Activated CD4-positive, alpha-beta T cell treated with anti-CD3 and anti-CD28 coated beads, Interleukin-2, Interleukin-4, amounts not matched to agents 100 ng/mL and 50 ng/mL, durations not matched to agents 16 hours and 8 hours (primary cell): ENCODE measurements around the gene H1-8.

Experiments used
- DNase-seq: peaks from one replicate; pipeline ENCODE4 v3.0.0-alpha.2; 2020; ENCODE audit warnings: low spot score

Gene H1-8

DNA sequence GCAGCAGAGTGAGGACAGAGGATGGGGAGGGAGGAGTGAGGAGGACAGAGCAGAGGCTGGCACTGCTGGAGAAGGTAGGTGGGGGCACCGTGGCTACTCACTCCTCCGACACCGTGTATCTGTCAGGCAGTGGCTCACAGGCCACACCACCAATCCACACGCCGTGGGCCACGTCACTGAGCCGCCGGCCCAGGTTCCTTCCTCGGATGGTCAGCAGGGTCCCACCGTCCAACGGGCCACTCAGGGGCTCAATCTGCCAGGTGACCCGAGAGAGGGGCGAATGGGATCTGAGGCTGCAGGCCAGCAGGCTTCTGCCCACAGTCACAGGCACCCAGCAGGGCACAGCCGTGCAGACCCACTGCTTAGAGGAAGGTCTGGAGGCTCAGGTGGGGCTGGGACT, 30.5 kb downstream of the H1-8 start:
- DNase-seq: no peak

DNA sequence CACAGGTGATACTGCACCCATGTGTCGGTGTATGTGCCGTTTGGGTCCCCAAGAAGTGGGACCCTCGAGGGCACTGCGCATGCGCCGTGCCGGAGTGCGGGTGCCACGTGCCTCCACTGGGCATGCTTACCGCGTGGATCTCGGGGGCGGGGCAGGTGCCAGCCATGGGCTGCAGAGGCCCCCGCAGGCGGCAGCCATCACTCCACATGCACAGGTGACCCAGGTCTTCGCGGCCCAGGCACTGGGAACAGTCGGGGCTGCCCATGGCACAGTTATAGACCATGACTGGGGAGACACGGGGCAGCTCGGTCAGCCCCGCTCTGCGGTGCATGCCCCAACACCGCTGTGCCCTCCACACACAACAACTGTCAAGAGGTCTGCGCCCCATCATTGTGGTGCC, 31.2 kb downstream of the H1-8 start:
- no peak for DNase-seq

DNA sequence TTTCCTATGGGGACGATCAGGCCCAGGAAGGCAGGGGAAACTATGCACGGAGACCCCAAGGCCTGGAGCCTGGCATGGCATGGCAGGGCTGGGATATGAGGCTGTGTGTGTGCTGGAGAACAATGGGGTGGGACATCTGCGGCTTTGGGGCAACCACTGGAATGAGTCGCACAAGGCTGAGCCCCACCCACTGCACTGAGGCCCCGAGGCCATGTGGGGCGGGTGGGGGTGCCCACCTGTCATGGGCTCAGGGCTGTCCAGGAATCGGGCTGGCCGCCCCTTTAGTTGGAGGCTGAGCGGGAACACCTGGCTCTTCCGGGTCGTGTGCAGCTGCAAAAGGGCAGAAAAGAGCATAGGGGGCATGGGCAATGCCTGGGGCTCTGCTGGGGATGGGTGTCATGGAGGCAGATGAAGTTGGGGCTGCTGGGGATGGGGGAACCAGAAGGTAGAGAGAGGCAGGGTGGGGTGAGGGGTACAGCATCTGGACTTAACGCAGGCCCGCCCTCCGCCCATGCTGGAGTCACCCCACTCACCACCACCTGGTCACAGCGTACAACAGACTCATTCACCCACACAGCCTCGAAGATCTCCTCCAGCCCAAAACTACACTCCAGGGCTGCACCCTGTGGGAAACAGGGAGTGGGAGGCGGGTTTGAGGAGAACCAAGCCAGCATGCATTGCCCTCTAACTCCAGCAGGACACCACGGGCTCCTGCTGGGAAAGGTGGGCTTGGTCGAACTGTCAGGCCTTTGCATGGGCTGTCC, 32.4 kb downstream of the H1-8 start:
- no peak for DNase-seq

DNA sequence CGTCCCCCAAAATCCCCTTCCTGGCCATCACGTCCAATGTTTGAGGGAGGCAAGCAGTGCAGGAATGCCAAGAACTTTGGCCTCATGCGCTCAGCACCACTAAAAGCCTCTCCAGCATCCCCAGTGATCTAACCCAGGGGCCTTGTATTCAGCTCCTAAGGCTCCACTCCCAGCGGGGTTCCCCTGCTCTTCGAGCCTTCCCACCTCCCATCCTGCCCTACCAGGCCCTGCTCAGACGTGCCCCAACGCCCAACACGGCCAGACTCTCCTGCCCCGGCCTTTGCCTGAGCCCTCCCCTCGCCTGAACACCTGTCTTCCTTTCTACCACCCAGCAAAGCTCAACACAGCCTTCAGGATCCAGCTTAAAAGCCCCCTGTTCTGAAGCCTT, 33.0 kb downstream of the H1-8 start:
- no peak for DNase-seq

DNA sequence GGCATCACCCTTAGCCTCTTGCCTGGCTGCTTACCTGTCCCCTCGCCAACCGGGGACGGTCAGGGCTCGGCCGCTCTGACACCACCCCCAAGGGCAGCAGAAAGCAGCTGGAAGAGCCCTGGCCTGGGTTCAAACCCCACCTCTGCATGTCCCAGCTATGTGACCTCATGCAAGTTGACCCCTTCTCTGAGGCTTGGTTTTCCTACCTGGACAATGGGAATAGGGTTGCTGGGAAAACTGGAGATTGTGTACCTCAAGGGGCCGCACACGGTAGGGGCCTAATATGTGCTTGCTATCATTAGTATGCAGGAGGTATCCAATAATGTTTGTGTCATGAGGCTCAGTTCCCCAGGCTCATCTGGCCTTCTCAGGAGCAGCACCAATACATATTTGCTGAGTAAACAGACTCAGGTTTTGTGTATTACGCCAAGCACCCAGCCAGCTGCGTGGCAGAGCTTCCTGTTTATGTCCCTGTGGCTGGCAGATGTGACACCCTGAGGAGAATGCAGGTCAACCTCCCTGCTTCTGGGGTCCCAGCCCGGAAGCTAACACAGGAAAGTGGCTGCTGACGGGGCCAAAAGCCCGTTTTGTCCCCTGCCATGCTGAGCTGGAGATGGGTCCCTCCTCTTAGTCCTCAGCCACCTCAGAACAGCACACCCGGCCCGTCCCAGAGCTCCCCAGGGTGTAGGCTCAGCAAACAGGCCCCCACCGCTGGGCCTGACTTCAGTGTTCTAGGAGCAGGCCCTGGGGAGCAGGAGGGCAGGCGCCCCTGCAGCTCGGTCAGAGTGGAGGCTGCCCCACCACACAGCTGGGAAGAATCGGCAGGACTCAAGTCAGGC, 33.8 kb downstream of the H1-8 start:
- DNase-seq: peak; percentile 35

DNA sequence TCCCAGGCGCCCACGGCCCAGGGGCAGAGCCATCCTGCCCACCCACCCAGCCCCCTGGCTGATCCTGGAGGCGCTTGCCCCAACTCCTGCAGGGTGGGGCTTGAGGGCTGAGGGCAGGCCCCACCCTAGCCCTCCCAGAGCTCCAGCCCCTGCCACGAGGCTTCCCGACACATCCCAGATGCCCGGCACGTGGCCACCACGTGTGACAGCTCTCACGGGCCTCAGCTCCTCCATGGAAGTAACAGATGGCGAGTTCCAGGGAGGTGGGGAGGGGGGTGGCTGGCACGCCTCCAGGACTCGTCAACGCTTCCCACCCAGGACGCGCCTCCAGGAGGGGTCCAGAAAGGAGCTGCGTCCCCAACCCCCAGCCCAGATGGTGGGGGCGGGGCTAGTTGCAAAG, 34.4 kb downstream of the H1-8 start:
- no peak for DNase-seq

DNA sequence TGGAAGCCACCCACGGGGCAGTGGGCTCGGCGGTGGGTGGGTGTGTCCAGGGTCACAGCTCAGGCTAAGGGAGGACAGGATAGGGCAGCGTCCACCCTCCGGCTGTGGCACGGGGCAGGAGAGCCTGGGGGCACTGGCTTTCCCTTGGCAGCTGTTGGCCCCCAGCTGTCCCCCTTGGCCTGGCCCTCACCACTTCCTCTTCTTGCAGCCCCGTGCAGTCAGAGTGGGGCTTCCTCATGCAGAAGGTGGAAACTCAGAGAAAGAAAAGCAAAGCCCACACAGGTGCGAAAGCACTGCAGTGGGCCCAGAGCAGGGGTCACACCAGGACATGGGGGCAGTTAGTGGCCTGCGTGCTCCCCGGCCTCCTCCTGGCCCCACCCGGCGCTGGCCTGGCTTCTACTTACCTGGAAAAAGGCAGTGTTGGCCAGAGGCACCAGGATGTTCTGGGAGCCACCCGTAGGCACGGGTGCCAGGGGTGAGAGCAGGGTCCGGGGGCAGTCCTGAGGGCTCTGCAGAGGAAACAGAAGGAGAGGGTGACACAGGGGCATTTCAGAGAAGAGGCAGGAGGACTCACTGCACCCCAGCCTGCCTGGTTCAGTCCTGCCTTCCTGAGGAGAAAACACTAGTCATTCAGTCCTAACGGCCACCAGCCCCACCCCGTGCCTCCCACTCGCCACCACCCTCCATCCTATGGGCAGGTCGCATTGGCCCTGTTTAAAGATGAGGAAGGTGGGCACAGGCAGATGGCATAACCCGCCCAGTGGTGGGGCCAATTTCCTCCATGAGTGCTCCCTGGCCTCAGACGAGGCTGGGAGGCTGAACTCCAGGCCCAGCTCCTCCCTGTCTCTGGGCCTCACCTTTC, 35.2 kb downstream of the H1-8 start:
- DNase-seq: no peak

DNA sequence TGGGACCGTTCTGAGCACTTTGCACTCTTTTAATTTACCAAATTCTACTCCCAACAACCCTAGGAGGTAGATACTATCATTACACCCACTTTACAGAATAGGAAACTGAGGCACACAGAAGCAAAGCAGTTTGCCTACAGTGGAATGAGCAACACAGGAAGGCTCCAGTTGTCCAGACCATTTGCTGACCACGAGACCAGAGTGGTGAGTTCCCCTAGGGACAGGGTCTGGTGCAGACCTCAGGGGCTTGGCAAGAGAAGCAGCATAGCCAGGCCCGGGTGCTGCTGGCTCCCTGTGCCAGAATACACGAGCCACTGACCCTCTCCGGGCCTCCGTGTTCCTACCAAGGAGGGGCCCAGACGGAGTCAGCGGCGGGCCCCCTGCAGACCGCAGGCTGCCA, 37.0 kb downstream of the H1-8 start:
- DNase-seq: no peak

DNA sequence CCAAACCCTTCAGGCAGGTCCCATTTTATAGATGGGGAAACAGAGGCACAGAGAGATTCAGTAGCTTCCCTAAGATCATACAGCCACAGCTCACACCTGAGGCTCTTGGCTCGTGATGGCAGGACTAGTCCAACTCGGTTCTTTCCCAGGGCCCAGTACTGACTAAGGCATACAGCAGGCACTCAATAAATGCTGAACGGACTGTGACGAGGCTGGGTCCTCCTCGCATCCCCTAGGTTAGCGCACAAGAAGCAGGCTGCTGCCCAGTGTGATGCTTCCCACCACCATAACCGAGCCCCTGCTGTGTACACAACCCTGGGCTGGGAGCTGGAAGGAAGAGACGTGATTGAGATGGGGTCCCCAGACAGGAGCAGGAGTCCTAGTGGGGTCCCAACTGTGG, 38.6 kb downstream of the H1-8 start:
- no peak for DNase-seq

DNA sequence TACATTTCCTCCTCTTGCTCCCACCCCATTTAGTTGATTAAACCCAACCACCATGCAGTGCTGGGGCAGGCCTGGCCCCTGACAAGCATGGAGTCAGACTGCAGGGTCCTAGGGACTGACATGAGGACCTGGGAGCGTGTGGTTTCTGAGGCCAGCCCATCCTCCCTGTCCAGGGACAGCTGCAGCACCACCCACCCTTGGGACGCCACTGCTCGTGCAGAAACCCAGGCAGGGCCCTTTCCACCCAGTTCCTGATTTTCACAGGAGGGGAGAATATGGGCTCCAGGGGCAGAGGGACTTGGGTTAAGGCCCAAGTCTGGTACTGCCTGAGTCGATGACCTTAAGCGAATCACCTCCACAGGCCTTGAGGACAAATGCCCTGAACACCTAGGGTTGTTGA, 39.8 kb downstream of the H1-8 start:
- no peak for DNase-seq

DNA sequence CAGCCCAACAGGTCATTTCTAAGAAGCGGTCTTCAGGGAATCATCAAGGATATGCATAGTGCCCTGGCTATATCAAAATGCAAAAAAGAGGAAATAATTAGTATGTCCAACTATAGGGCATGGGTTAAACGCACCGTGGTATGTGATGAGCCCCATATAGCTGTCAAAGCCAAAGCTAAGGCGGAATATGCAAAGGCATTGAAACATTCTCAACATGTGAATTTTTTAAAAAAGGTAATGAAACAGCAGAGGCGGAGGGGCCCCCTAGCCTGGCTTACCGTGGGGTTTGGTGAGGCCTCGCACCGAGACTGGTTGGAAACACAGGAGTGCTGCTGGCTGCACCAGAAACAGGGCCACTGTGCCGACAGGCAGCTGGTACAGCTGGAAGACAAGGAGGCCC, 40.3 kb downstream of the H1-8 start:
- no peak for DNase-seq

DNA sequence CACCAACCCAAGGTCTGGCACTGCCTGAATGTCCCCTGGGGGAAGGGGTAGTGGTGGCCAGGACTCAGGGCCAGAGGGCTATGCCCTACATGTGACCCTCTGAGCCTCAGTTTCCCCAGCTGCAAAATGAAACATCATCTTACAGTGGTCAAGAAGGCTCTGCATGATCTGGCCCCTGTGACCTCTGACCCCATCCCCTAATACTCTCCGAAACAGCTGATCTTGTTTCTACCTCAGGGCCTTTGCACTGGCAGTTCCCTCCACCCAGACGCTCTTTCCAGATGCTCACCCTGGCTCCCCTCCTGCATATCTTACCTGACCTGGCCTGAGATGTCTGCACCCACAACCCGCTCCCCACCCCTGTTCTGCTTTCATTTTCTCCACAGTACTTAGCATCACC, 41.7 kb downstream of the H1-8 start:
- no peak for DNase-seq

DNA sequence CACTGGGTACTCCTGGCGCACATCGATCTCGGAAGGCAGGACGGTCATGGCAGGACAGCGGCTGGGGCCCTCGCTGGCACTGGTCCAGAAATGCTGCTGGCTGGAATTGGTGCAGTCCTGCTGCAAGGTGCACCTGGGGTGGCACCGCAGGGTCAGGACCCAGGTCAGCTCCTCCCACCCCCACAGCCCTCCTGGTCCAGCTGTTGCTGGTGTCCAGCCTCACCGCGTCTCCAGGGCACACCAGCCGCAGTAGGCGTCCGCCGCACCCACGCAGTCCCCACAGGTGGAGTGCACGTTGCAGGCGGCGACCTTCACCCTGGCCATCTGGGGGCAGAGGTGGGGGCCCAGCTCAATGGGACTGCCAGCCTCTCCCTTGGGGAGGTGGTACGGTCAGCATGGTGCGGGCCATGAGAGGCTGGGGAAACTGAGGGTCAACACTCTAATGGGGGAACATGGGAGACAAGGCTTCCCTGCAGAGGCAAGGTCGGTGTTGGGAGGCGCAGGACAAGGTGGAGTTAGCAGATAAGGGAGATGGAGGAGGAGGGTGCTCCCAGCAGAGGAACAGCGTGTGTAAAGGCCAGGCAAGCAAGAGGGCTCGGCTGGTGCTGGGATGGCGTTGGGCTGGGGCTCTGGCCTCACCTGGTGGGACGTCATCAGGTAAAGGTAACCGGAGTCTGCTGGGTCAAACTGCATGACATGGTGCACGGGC, 43.1 kb downstream of the H1-8 start:
- DNase-seq: no peak

DNA sequence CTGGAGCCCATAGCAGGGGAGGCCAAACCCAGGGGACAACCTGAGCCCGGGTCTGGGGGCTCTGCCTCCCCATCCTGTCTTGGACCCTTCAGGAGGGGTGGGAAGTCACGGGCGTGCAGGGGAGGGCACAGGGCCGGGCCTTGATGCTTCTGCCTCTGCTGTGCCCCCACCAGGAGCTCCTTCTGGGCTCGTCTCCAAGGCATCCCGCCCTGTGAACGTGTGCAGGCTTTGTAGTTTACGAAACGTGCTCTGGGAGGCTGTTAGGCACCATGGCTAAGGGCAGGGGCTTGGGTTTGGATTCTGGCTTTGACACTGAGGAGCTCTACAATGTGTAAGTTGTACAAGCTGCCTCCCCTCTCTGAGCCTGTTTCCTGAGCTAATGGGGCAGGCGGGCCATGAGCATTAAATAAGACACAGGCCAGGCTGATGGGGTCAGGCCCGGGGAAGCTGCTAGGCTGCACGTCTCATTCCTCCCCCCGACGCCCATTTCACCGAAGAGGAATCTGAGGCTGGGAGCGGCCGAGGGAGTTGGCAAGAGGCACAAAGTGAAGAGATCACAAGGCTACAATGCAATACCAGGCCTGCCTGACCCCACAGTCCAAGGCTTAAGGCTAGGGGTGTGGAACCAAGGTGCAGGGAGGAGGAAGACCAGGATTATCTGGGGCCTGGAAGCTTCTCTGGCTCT, 43.9 kb downstream of the H1-8 start:
- DNase-seq: no peak

DNA sequence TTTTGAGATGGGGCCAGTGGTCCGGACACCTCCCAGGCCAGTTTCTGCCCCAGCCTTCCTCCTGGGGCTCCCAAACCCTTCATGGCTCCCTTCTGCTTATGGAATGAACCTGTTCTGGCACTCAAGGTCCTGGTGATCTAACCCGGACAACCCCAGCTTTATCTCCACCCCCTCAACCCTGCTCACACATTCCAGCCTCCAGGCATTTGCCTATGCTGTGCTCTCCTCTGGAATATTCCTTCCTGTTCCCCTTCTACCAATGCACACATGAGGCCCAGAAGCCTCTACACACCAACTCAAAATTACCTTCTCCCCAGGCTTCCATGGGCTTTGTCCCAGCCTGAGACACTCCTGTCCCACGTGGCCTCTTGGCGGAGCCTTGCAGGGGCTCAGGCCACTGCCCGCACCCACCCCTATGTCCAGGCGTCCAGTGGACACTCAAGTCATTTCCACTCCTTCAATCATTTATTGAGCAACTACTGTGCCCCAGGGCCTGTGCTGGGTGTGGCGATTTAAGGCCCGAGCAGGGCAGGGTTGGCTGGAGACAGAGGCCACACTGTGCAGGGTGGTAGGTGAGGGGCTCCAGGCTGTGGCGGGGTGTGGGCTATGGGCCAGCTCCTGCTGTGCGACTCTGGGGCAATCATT, 44.7 kb downstream of the H1-8 start:
- no peak for DNase-seq

DNA sequence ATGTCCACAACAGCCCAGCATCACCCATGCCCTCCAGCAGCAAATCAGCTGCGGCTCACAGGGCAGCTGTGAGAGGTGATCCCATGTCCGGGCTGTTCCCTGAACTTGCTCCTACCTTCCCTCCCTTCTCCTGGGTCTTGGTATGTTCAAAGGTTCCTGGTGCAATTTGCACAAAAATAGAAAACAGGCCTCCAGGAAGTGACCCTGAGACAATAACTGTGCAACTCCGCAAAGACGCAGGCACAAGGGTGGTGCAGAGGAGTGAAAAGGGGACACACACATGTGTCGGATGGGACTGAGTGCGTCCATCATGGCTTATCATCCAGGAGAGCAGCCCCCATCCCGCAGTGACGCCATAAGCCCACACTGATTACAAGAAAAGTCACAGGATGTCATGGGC, 47.2 kb downstream of the H1-8 start:
- no peak for DNase-seq

DNA sequence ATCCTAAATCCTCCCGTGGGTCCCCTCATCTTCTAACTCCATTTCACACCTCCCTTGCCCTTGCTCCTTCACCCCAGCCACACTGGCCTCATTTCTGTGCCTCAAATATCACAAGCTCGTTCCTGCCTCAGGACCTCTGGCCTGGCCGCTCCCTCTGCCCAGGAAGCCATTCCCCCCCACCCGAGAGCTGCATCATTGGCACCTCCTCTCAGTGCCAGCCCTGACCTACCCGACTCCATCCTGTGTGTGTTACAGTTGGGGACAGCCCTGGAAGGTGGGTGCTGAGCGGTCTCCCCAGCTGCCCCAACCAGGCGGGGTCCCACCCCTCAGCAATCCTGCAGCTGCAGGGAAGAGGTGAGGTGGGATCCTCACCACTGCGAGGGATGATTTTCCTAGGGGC, 49.0 kb downstream of the H1-8 start:
- no peak for DNase-seq

DNA sequence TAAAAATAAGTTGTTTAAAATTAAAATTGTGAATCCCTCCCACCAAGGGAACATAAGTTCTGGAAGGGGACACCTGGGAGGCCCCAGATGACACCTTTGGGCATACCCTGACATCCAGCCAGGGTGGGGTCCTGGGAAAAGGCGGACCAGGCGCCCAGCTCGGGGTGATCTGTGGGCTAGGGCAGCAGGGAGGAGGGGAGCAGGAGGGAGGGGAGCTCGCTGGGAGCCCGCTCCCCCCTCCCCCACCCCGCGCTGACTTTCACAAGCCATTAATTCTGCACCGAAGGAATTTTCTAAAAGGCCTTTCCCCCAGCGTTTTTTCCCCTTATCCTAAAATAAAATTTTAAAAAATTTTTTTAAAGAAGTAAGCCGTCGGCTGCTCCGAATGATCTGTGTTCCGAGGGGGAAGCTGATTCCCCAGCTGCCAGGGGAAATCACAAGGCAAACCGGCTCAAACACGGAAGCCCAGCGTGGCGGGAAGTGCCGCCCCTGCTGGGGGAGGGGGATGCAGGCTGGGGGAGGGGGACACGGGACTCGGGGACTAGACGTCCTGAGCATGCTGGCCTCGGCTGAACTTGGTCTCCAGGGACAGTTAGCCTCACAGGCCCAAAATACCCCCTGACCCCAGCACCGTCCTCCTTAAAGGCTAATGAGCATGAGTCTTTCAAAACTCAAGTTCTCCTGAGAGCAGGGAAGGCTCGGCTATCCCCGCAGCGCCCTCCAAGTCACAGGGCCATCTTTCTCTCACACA, 49.6 kb downstream of the H1-8 start:
- no peak for DNase-seq

DNA sequence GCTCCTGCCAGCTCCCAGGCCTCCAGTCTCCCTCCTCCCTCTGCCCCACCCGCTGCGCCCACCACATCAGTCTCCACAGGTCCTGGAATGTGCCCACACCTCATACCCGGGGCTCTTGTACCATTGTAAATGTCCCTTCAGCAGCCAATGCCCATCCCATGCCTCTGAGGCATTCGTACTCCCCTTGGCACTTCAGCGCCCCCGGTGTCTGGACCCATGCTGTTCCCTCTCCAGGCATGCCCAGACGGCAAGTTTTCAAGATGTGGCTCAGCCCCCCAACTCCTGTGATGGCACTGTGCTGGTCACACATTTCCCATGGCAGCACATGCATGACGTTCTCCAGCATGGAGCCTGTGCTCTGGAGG, 50.2 kb downstream of the H1-8 start:
- peak; percentile 12 for DNase-seq

DNA sequence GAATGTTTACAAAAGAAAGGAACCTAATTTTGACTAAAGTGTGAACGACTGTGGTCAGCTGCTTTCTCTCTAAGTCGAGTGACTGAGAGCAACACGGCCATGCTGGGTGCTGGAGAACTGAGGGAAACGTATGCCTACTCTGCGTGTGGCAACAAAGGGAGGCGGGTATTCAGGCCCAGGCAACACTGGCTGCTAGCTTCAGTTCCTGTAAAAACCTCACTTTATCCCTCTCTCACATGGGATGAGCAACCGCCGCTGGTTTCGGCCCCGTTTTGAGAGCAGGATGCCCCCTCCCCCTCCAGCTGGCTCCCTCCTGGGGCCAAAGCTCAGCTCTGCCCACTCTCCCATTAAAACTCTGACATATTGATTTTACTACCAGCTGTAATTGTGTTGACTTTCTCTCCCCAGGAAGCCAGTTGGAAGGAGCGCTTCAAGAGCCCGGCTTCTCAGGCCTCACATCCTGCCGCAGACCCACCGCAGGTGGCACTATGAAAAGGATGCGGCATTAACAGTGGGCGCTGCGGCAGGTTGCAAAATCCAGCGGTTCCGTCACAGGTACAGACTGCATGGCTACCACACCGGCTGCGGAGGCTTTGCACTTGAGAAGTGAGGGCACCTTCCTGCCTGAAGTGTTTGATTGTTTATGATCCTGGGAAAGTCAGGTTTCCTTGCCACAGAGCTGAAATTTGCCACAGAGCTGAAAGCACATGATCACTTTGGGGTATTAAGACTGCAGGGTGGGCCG, 50.8 kb downstream of the H1-8 start:
- peak; percentile 76 for DNase-seq
